HG02588 (cell line): ENCODE data around the gene CHTOP.
"Not testable (repeated sequence)": the region's sequence is repeated elsewhere in the genome, so short reads cannot be mapped to it uniquely, and the experiment has no call there.

Experiments used
- ATAC-seq: cut with Tn5 transposase; IDR thresholded peaks from one replicate; pipeline ENCODE4 v1.9.1; 2021; ENCODE audit warnings: mild to moderate bottlenecking, moderate library complexity; ENCODE audit not compliant: unreplicated experiment

CHTOP gene

GRCh38 chr1:153633754-153634665 lies at the start of gene CHTOP:
CHTOP (plus strand) TSS chr1:153634066; CDS start chr1:153636589, 2,523 bp downstream.
- peak; percentile 83 for ATAC-seq

DNA sequence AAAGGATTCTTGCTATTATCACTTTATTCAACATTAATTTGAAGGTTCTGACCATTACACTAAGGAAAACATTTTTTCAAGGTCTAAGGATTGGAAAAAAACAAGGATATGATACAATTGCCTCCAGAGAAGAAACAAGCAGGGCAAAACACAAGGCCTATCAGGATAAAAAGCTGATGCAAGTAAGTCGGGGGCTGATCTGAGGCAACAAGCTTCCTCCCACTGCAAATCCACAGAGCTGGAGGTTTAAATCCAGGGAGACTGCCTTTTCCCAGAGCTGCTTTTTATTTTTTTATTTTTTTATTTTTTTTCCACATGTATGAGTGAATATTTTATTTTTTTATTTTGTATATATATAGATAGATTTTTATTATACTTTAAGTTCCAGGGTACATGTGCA lies 48.9 kb upstream of the CHTOP start:
- ATAC-seq, result no peak

DNA sequence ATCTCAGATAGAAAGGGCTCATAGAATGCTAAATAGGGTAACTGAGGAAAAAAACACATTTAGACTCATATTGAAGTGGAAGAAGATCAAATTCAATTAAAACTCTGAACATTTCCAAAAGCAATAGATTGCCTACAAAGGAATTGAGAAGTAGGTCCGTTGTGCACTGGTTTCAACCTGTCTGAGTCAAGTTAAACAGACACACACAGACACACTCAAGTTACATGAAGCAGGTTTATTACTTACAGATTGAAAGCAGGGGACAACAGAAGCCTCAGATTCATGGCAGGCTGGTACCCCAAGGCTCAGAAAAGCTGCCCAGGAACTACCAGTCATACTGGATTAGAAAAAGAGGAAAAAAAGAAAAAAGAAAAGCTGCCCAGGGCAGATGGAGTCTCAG lies 47.5 kb upstream of the CHTOP start:
- no peak for ATAC-seq

GRCh38 chr1:153587314-153587713 lies 46.6 kb upstream of the CHTOP start:
- ATAC-seq, result no peak

- ATAC-seq, result not testable (repeated sequence)
Measured at GRCh38 chr1:153588033-153588432, 45.8 kb upstream of the CHTOP start.

DNA sequence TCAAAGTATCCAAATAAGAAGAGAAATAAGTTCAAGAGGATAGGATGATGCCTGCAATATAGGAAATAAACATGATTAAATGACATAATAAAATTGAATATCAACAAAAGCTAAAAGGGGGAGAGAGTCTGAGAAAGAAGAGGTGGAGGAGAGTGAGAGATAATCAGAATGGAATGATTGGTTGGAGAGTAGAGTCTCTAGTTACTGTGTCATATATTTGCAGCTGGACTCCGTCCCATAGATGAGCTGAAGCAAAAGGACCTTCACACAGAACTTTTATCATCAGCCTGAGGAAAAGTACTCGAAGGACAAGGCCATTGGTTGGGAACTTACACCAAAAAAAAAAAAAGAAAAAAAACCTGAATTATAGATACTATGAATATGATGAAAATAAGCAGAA lies 45.4 kb upstream of the CHTOP start:
- ATAC-seq, result no peak

DNA sequence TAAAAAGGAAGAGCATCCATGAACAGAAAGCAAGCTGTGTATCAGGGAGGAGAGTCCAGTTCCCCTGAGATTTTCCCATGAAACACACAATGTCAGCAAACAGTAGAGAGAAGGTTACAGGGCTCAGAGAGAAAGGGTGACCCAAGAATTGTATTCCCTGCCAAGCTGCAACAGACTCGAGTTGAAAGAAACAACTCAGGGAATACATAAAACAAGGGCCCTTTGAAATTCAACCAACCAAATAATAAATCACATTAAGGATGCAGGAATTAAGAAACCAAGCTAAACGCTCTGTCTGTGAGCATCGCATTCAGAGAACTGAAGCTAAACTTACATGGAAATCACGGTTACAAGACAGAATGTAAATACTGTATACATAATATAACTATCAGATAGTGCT lies 41.1 kb upstream of the CHTOP start:
- ATAC-seq, result no peak

DNA sequence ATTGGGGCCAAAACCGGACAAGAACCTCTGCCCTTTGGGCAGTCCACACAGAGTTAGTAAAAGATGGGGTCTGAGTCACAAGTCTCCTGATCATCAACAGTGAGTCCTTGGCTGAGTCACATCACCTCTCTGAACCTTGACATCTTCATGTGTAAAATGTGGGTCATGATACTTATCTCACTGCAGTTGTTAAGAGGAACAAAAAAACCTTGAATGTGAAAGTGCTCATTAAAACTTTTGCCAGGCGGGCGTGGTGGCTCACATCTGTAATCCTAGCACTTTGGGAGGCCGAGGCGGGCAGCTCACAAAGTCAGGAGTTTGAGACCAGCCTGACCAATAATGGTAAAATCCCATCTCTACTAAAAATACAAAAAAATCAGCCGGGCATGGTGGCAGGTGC lies 36.7 kb upstream of the CHTOP start:
- no peak for ATAC-seq

DNA sequence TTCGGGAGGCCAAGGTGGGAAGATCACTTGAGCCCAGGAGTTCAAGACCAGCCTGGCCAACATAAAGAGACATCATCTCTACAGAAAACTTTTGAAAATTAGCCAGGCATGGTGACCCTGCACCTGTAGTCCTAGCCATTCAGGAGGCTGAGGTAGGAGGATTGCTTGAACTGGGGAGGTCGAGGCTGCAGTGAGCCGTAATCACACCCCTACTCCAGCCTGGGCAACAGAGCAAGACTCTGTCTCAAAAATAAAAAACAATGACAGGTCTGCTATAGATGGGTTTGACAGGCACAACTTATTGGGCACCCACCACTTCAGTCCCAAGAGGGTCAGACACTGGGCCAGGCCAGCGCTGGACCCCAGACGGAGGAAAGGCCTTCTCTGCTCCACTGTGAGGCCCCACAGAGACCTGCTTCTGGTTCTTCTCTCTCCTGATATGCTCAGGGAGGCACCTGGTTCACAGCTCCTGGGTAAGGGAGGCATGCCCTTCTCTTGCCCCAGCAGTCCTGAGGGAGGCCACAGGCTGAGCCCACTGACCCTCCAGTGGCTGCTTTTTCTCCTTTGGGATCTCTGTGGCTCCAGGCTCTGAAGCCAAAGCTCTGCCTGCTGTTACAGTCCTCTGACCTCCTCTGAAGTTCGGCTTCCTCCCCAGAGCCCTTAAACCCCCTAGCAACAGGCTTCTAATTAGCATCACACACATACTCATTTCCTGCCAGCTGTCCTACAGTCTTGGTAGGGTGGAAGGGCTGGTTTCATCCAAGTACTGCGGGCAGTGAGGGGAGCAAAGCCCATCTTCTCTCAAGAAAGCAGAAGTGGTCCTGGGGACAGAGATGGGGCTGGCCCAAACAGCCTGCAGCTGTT lies 35.3 kb upstream of the CHTOP start:
- peak; percentile 97 for ATAC-seq

- ATAC-seq, result no peak
Measured at GRCh38 chr1:153599847-153600246, 34.0 kb upstream of the CHTOP start.

- no peak for ATAC-seq
Measured at GRCh38 chr1:153602749-153603148, 31.1 kb upstream of the CHTOP start.

DNA sequence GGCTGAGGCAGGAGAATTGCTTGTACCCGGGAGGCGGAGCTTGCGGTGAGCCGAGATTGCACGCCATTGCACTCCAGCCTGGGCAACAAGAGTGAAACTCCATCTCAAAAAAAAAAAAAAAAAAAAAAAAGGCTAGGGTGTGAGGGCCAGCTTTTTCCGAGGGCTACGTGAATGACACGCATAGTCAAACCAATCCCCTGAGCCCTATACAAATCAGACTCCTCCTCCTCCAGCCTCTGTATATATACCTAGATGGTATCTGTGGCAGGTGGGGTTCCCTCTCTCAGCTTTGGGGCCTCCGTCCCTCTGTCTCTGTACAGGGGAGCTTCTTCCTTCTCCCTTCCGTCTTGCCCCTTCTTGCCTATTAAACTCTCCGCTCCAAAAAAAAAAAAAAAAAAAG lies 27.7 kb upstream of the CHTOP start:
- no peak for ATAC-seq

DNA sequence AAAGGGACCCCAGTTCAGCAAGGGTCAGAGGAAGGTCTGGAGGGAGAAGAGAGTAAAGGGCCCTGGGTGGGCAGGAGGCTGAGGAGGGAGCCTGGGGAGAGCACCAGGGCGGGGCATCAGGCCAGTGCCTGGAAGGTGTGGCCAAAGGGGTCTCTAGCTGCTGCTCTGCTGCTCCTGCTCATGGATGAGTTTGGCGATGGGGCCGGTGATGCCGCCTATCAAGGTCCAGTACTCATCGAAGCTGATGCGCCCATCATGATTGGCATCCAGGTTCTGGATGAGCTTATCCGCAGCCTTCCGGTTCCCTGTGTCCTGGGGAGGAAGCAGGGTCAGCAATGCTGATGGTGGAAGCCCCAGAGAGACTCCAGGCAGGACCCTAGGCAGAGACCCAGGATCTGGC lies 26.5 kb upstream of the CHTOP start:
- no peak for ATAC-seq

DNA sequence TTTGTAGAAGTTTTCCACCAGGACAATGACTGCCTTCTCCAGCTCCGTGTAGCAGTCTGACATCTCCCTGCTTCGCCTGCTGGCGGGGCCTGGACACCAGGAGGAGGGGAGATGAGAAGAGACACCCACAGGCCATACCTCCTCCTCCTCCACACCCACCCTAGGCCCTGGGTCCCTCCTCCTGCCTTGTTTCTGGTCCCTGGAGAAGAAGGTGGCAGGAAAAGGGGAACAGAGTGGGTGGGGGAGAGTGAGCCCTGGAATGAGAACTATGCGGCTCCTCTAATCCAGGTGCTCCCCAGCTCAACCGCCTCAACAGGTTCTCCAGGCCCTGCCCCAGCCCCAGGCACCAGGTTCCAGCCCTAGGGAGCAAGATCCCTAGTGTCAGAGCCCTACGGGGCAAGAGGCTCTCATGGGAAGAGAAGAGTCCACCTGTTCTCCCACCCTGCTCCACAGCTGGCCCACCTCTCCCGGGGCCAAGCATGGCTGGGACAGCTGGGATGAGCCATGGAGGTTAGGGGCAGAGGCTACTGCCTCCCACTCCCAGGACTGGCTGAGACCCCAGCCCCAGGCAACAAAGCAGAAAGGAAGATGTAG lies 25.7 kb upstream of the CHTOP start:
- ATAC-seq, result no peak

DNA sequence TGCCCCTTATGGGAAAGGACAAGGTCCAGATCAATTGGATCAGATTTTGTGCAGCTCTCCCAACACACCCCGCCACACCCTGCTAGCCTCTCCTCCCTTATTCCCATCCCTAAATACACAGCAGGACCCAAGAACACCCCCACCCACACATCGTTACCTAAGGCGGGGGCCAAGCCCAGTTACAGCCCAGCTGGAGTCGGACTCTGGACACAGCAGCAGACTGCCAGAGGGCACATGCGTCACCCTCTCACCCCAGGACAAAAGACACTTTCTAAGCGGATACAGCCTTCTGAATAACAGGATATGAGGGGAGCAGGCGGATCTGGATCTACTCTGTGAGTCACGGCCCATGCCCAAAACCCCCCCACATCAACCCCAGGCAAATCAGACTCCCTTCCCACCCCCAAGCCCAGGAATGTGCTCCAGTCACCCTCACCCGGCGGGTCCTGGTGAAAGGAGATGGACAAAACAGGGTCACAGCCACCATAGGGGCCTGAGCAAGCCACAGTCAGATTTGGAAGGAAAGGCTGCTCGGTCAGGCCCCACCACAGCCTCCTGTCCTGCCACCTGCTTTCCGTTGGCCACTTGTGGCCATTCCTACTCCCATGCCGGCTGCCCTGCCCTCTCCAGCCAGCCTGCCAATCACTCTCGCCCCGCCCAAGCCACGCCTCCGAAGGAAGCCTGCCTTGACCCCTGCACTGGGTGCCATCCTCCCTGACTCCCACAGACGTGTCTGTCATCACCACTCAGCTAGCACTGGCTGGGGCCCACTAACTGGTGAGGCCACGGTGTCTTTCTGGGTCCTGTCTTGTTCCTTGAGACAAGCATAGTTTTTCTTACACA lies 24.9 kb upstream of the CHTOP start:
- ATAC-seq, result no peak

DNA sequence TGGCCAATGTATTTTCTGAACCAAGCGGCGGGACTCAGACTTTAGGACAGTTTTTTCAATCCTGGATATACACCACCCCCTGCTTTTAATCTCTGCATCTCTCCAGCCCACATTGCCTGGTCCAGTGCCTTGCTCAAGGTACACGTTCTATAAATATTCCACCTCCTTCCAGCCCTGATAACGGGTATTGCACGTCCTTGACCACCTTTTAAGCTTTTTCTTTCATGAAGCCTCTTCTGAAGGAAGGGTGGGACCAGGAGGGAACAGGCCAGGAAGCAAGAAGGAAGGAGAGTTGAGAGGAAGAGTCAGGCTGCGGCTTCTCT lies 24.3 kb upstream of the CHTOP start:
- ATAC-seq, result no peak

GRCh38 chr1:153610334-153610733 lies 23.5 kb upstream of the CHTOP start:
- no peak for ATAC-seq

- ATAC-seq, result no peak
Measured at GRCh38 chr1:153610811-153611301, 23.0 kb upstream of the CHTOP start.

- no peak for ATAC-seq
Measured at GRCh38 chr1:153611356-153611755, 22.5 kb upstream of the CHTOP start.

DNA sequence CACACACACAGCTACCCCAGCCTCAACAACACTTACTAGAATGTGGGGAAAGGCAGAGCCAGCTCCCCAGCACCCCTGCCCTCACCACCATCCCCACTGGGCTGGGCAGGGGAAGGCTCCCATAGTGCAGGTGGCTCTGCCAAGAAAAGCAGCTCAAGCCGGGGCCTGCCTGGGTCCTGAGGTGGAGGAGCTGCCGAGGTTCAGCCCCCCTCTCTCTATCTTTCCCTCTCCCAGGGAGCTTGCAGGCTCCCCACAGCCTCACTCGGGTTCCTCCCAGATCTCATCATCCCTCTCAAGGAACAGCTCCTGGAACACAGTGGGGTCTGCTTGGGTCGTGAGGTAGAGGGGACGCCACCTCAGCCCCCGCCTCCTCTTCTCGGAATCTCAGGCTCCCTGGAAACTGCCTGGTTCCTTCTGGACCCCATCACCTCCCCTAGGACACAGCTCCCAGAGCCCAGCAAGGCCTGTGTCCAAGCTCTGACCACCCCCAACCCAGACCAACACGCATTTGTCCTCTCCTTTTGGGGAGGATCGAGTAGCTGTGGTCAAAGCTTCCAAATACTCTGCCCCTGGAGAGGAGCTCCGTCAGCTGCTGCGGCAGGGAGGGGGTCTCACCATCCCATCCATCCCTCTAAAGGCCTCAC lies 21.6 kb upstream of the CHTOP start:
- no peak for ATAC-seq
